ENCODE results near the gene ATP7B.

Gene ATP7B

GRCh38 chr13:51961493-51962403 lies 49.5 kb downstream of the ATP7B start:
- TF ChIP-seq CTCF (IDR thresholded peaks at IDR 0.05; ENCODE audit: extremely low read depth, missing control alignments) = no peak
- no peak for DNase-seq (ENCODE audit: low spot score)

- TF ChIP-seq CTCF (IDR thresholded peaks at IDR 0.05; ENCODE audit: extremely low read depth, missing control alignments) = no peak
- DNase-seq (ENCODE audit: low spot score) = no peak
Measured at GRCh38 chr13:51960766-51961165, 50.5 kb downstream of the ATP7B start.

GRCh38 chr13:51959773-51960172 lies 51.5 kb downstream of the ATP7B start:
- peak; percentile 65 for DNase-seq (ENCODE audit: low spot score)
- TF ChIP-seq CTCF (IDR thresholded peaks at IDR 0.05; ENCODE audit: extremely low read depth, missing control alignments) = peak; percentile 27

DNA sequence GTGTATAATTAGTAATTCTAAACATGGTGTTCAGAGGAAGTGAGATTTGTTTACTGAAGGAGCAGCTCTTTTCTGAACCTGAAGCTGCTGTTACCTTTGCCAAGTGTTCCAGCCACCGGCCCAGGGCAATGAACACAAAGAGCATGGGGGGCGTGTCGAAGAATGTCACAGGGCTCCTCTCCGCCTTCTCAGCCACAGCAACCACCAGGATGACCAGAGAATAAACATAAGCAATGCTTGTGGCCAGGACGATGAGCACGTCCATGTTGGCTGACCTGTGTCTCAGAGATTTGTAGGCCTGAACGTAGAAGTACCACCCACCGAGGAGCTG lies 53.1 kb downstream of the ATP7B start:
- DNase-seq (ENCODE audit: low spot score) = no peak
- TF ChIP-seq CTCF (IDR thresholded peaks at IDR 0.05; ENCODE audit: extremely low read depth, missing control alignments) = no peak

GRCh38 chr13:51957377-51958216 lies 53.7 kb downstream of the ATP7B start:
- no peak for TF ChIP-seq CTCF (IDR thresholded peaks at IDR 0.05; ENCODE audit: extremely low read depth, missing control alignments)
- no peak for DNase-seq (ENCODE audit: low spot score)

GRCh38 chr13:51956717-51957116 lies 54.5 kb downstream of the ATP7B start:
- no peak for TF ChIP-seq CTCF (IDR thresholded peaks at IDR 0.05; ENCODE audit: extremely low read depth, missing control alignments)
- no peak for DNase-seq (ENCODE audit: low spot score)
